Naive thymus-derived CD4-positive, alpha-beta T cell (primary cell): ENCODE results near the gene AKT3. TPM values are rescaled to one million over a fixed set of nuclear protein-coding genes. Genes with fewer than 3 reads are reported as not detected.

Experiments used
- ATAC-seq: fragments of 150-1000 bp; cut with Tn5 transposase; 2 replicates; pipeline ENCODE4 v1.10.0; 2021; ENCODE audit warnings: mild to moderate bottlenecking, moderate library complexity
- CTCF ChIA-PET: fragments of 350-600 bp; sonication (Branson Sonifier 250); formaldehyde crosslinking; loops from one replicate; lab custom pipeline; 2021; ENCODE audit warnings: antibody characterized with exemption; lab: Charles Lee
- POLR2A ChIA-PET: fragments of 350-600 bp; sonication (Branson Sonifier 250); formaldehyde crosslinking; loops from one replicate; lab custom pipeline; 2021; ENCODE audit warnings: antibody characterized with exemption, inconsistent platforms; lab: Charles Lee
- DNase-seq, 9 donors: peaks; one replicate each; pipeline versions ENCODE4 v3.0.0 to v3.0.0-alpha.2; 2020 to 2022; ENCODE audit warnings: mixed read lengths in 1 of 9
- H3K27ac ChIP-seq: one replicate; pipeline ENCODE4 v1.7.0; 2013; ENCODE audit warnings: mild to moderate bottlenecking, low read depth, low read length, moderate library complexity
- H3K27me3 ChIP-seq, 2 donors: one replicate each; pipeline ENCODE4 v1.7.0; 2013; ENCODE audit warnings: low read length in 2 of 2, mild to moderate bottlenecking in 2 of 2, moderate library complexity in 2 of 2; ENCODE audit not compliant: control insufficient read depth in 2 of 2, insufficient read depth in 2 of 2
- H3K36me3 ChIP-seq, 3 experiments: 1 replicate in 2 of 3; 2 replicates in 1 of 3; pipeline ENCODE4 v1.7.0; 2013; ENCODE audit warnings: low read length in 3 of 3, mild to moderate bottlenecking in 3 of 3, moderate library complexity in 1 of 3; ENCODE audit not compliant: insufficient read depth in 3 of 3, control insufficient read depth in 2 of 3
- H3K4me1 ChIP-seq, 2 donors: one replicate each; pipeline ENCODE4 v1.7.0; 2013; ENCODE audit warnings: low read length in 2 of 2, mild to moderate bottlenecking in 2 of 2, moderate library complexity in 1 of 2; ENCODE audit not compliant: control insufficient read depth in 2 of 2, insufficient read depth in 2 of 2
- H3K4me3 ChIP-seq: 2 replicates; pipeline ENCODE4 v1.7.0; 2013; ENCODE audit warnings: mild to moderate bottlenecking, low read length
- H3K9me3 ChIP-seq, 3 experiments: 1 replicate in 2 of 3; 2 replicates in 1 of 3; pipeline ENCODE4 v1.7.0; 2013; ENCODE audit warnings: low read length in 3 of 3; ENCODE audit not compliant: control insufficient read depth in 2 of 3
- H3K27ac Mint-ChIP-seq, 9 donors: one replicate each; pipeline ENCODE4 v1.8.0; 2020 to 2022; ENCODE audit warnings: mixed read lengths in 9 of 9, mild to moderate bottlenecking in 8 of 9, moderate library complexity in 5 of 9, inconsistent platforms in 2 of 9
- H3K27me3 Mint-ChIP-seq, 5 donors: one replicate each; pipeline ENCODE4 v1.8.0; 2021 to 2022; ENCODE audit warnings: mixed read lengths in 5 of 5, mild to moderate bottlenecking in 1 of 5
- H3K36me3 Mint-ChIP-seq, 5 donors: one replicate each; pipeline ENCODE4 v1.8.0; 2020 to 2022; ENCODE audit warnings: mixed read lengths in 5 of 5, mild to moderate bottlenecking in 3 of 5, inconsistent platforms in 1 of 5
- H3K4me1 Mint-ChIP-seq, 7 donors: one replicate each; pipeline ENCODE4 v1.8.0; 2020 to 2022; ENCODE audit warnings: mixed read lengths in 7 of 7, mild to moderate bottlenecking in 3 of 7, inconsistent platforms in 1 of 7
- H3K4me3 Mint-ChIP-seq, 10 donors: one replicate each; pipeline ENCODE4 v1.8.0; 2020 to 2022; ENCODE audit warnings: mild to moderate bottlenecking in 10 of 10, mixed read lengths in 10 of 10, moderate library complexity in 6 of 10, inconsistent platforms in 2 of 10
- H3K9me3 Mint-ChIP-seq, 11 donors: one replicate each; pipeline ENCODE4 v1.8.0; 2020 to 2022; ENCODE audit warnings: mixed read lengths in 11 of 11, mild to moderate bottlenecking in 4 of 11, inconsistent platforms in 1 of 11, moderate library complexity in 1 of 11
- intact Hi-C, 2 donors: fragments of 100-400 bp; cut with micrococcal nuclease; formaldehyde crosslinking; loops; one replicate each; pipeline ENCODE4 v1.15.1; 2023
- polyA plus RNA-seq, 2 donors: library from polyadenylated mRNA; unstranded; fragments of 300-500 nt; fragmentation: Illumina TruSeq; gene quantifications; one replicate each; pipeline ENCODE4 v1.2.3, GENCODE V29; 2021
- total RNA-seq, 6 experiments: library from RNA in 5 of 6; stranded (reverse) in 5 of 6; gene quantifications; 1 replicate in 5 of 6; 2 replicates in 1 of 6; pipeline ENCODE4 v1.2.3 and lab custom pipeline; 2021 to 2026

Gene AKT3
- total and polyA plus RNA-seq, 7 experiments from 2014 or later: 1.6 to 123 (median 69.4) TPM

GRCh38 chr1:243739335-243740003, 110.6 kb downstream of the AKT3 start:
- no peaks in the 10 kb centered on the region for H3K9me3 ChIP-seq
- ATAC-seq (no peak), DNase-seq (no peak)
- H3K27ac ChIP-seq: no peak overlapping the region
- Mint-ChIP-seq H3K9me3 (peaks cover 0 to 2% (median 0%) of the 10 kb centered on the region in 11 donors), H3K4me1 (peaks cover 10 to 50% (median 38%) of the 10 kb centered on the region in 7 donors), H3K4me3 (peak overlapping the region in 1 of 10 donors; percentile 45), H3K27ac (peak overlapping the region in 2 of 9 donors; percentile 6 to 19), H3K36me3 (peaks cover 0 to 40% (median 12%) of the 10 kb centered on the region in 5 donors), H3K27me3 (no peaks in the 10 kb centered on the region)
- no peaks in the 10 kb centered on the region for H3K27me3 ChIP-seq
- intact Hi-C loops: loop anchor here in 1 of 2 donors (10.0 kb wide), 1 partner anchor 375 kb away; no protein-coding TSS in a partner anchor
- H3K4me1 ChIP-seq: no peaks in the 10 kb centered on the region
- POLR2A ChIA-PET: no interaction called here
- CTCF ChIA-PET: no interaction called here
- no peak overlapping the region for H3K4me3 ChIP-seq
- H3K36me3 ChIP-seq: no peaks in the 10 kb centered on the region

- H3K27me3 Mint-ChIP-seq: no peaks in the 10 kb centered on the region
- ChIA-PET CTCF (no interaction called here), POLR2A (no interaction called here)
- H3K27me3 ChIP-seq: no peaks in the 10 kb centered on the region
- peaks cover 3 to 37% (median 9%) of the 10 kb centered on the region in 5 donors for H3K36me3 Mint-ChIP-seq
- DNase-seq (no peak), ATAC-seq (no peak)
- H3K4me1 Mint-ChIP-seq: peaks cover 10 to 42% (median 33%) of the 10 kb centered on the region in 7 donors
- H3K4me3 ChIP-seq: no peak overlapping the region
- H3K27ac Mint-ChIP-seq: peak overlapping the region in 1 of 9 donors; percentile 24
- no peaks in the 10 kb centered on the region for H3K4me1 ChIP-seq
- H3K36me3 ChIP-seq: no peaks in the 10 kb centered on the region
- H3K27ac ChIP-seq: no peak overlapping the region
- H3K4me3 Mint-ChIP-seq: no peak overlapping the region
- H3K9me3 ChIP-seq: no peaks in the 10 kb centered on the region
- peaks cover 0 to 2% (median 0%) of the 10 kb centered on the region in 11 donors for H3K9me3 Mint-ChIP-seq
- intact Hi-C loops: no loop called here
Observed at GRCh38 chr1:243738020-243738419, 112.0 kb downstream of the AKT3 start.

- H3K27me3 Mint-ChIP-seq: no peaks in the 10 kb centered on the region
- H3K4me3 ChIP-seq: no peak overlapping the region
- H3K27ac Mint-ChIP-seq: no peak overlapping the region
- no peaks in the 10 kb centered on the region for H3K9me3 ChIP-seq
- ATAC-seq: no peak
- ChIA-PET CTCF (interaction anchor here (1.1 kb wide), 1 partner anchor 10 kb away, joined by 3 read pairs; no protein-coding TSS in a partner anchor), POLR2A (no interaction called here)
- peaks cover 10 to 41% (median 33%) of the 10 kb centered on the region in 7 donors for H3K4me1 Mint-ChIP-seq
- no peak overlapping the region for H3K27ac ChIP-seq
- no peaks in the 10 kb centered on the region for H3K4me1 ChIP-seq
- H3K4me3 Mint-ChIP-seq: no peak overlapping the region
- no peaks in the 10 kb centered on the region for H3K36me3 ChIP-seq
- H3K36me3 Mint-ChIP-seq: peaks cover 1 to 34% (median 10%) of the 10 kb centered on the region in 5 donors
- H3K9me3 Mint-ChIP-seq: peaks cover 0 to 2% (median 0%) of the 10 kb centered on the region in 11 donors
- no peak for DNase-seq
- intact Hi-C loops: no loop called here
- H3K27me3 ChIP-seq: no peaks in the 10 kb centered on the region
Observed at GRCh38 chr1:243735457-243735856, 114.6 kb downstream of the AKT3 start.

- DNase-seq (no peak), ATAC-seq (peak; percentile 53)
- Mint-ChIP-seq H3K9me3 (peaks cover 0 to 3% (median 0%) of the 10 kb centered on the region in 11 donors), H3K4me3 (no peak overlapping the region), H3K4me1 (peaks cover 4 to 39% (median 34%) of the 10 kb centered on the region in 7 donors), H3K27ac (no peak overlapping the region), H3K36me3 (peaks cover 1 to 37% (median 17%) of the 10 kb centered on the region in 5 donors), H3K27me3 (no peaks in the 10 kb centered on the region)
- H3K27ac ChIP-seq: no peak overlapping the region
- ChIA-PET POLR2A (no interaction called here), CTCF (interaction anchor here (0.6 kb wide), 1 partner anchor 231 kb away, joined by 3 read pairs; no protein-coding TSS in a partner anchor)
- H3K9me3 ChIP-seq: no peaks in the 10 kb centered on the region
- no peak overlapping the region for H3K4me3 ChIP-seq
- H3K27me3 ChIP-seq: no peaks in the 10 kb centered on the region
- H3K36me3 ChIP-seq: no peaks in the 10 kb centered on the region
- intact Hi-C loops: no loop called here
- no peaks in the 10 kb centered on the region for H3K4me1 ChIP-seq
Observed at GRCh38 chr1:243734308-243734695, 115.7 kb downstream of the AKT3 start.

- intact Hi-C loops: no loop called here
Observed at GRCh38 chr1:243733670-243734307, 116.3 kb downstream of the AKT3 start.

GRCh38 chr1:243732637-243733036, 117.4 kb downstream of the AKT3 start:
- no peak for ATAC-seq
- no peak overlapping the region for H3K4me3 Mint-ChIP-seq
- CTCF ChIA-PET: interaction anchor here (0.6 kb wide), 1 partner anchor 21 kb away, joined by 3 read pairs; no protein-coding TSS in a partner anchor

More at GRCh38 chr1:243733670-243734307, 116.3 kb downstream of the AKT3 start:
- Mint-ChIP-seq H3K4me3 (no peak overlapping the region), H3K9me3 (peaks cover 0 to 4% (median 0%) of the 10 kb centered on the region in 11 donors), H3K27me3 (no peaks in the 10 kb centered on the region), H3K36me3 (peaks cover 1 to 40% (median 22%) of the 10 kb centered on the region in 5 donors), H3K4me1 (peaks cover 7 to 43% (median 39%) of the 10 kb centered on the region in 7 donors), H3K27ac (no peak overlapping the region)
- DNase-seq (no peak), ATAC-seq (peak; percentile 7)
- Histone ChIP-seq H3K4me1 (no peaks in the 10 kb centered on the region), H3K36me3 (no peaks in the 10 kb centered on the region), H3K27ac (no peak overlapping the region), H3K4me3 (no peak overlapping the region), H3K27me3 (no peaks in the 10 kb centered on the region), H3K9me3 (no peaks in the 10 kb centered on the region)
- POLR2A ChIA-PET: interaction anchor here (0.6 kb wide), 1 partner anchor 17 kb away, joined by 3 read pairs; no protein-coding TSS in a partner anchor
- CTCF ChIA-PET: interaction anchor here (0.6 kb wide), 1 partner anchor 231 kb away, joined by 3 read pairs; no protein-coding TSS in a partner anchor

More at GRCh38 chr1:243732637-243733036, 117.4 kb downstream of the AKT3 start:
- peak overlapping the region in 2 of 9 donors; percentile 26 to 54 for H3K27ac Mint-ChIP-seq
- H3K27me3 Mint-ChIP-seq: no peaks in the 10 kb centered on the region
- Histone ChIP-seq H3K4me3 (no peak overlapping the region), H3K27me3 (no peaks in the 10 kb centered on the region), H3K27ac (no peak overlapping the region), H3K9me3 (no peaks in the 10 kb centered on the region), H3K4me1 (no peaks in the 10 kb centered on the region), H3K36me3 (no peaks in the 10 kb centered on the region)
- H3K36me3 Mint-ChIP-seq: peaks cover 3 to 39% (median 24%) of the 10 kb centered on the region in 5 donors
- intact Hi-C loops: no loop called here
- peaks cover 6 to 53% (median 39%) of the 10 kb centered on the region in 7 donors for H3K4me1 Mint-ChIP-seq
- POLR2A ChIA-PET: no interaction called here
- no peak for DNase-seq
- H3K9me3 Mint-ChIP-seq: peaks cover 0 to 6% (median 0%) of the 10 kb centered on the region in 11 donors
